Measurements from ENCODE around the gene UBXN1.
"Not testable (repeated sequence)": the region's sequence is repeated elsewhere in the genome, so short reads cannot be mapped to it uniquely, and the experiment has no call there.

DNA sequence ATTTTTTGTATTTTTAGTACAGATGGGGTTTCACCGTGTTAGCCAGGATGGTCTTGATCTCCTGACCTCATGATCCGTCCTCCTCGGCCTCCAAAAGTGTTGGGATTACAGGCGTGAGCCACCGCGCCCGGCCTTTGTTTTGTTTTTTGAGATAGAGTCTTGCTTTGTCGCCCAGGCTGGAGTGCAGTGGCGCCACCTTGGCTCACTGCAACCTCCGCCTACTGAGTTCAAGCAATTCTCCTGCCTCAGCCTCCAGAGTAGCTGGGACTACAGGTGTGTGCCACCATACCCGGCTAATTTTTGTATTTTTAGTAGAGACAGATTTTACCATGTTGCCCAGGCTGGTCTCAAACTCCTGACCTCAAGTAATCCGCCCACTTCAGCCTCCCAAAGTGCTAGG lies 28.6 kb downstream of the UBXN1 start:
- not testable (repeated sequence) for TF ChIP-seq EZH2phosphoT487 (IDR thresholded peaks at IDR 0.05; ENCODE audit: low read depth, severe bottlenecking, unreplicated experiment)
- TF ChIP-seq, protein P1, sequence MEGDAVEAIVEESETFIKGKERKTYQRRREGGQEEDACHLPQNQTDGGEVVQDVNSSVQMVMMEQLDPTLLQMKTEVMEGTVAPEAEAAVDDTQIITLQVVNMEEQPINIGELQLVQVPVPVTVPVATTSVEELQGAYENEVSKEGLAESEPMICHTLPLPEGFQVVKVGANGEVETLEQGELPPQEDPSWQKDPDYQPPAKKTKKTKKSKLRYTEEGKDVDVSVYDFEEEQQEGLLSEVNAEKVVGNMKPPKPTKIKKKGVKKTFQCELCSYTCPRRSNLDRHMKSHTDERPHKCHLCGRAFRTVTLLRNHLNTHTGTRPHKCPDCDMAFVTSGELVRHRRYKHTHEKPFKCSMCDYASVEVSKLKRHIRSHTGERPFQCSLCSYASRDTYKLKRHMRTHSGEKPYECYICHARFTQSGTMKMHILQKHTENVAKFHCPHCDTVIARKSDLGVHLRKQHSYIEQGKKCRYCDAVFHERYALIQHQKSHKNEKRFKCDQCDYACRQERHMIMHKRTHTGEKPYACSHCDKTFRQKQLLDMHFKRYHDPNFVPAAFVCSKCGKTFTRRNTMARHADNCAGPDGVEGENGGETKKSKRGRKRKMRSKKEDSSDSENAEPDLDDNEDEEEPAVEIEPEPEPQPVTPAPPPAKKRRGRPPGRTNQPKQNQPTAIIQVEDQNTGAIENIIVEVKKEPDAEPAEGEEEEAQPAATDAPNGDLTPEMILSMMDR (IDR thresholded peaks at IDR 0.05; ENCODE audit: poor library complexity) = not testable (repeated sequence)
